ENCODE measurements around the gene MACF1. TPM values are rescaled to one million over a fixed set of nuclear protein-coding genes. Genes with fewer than 3 reads are reported as not detected.
"Not testable (repeated sequence)": the region's sequence is repeated elsewhere in the genome, so short reads cannot be mapped to it uniquely, and the experiment has no call there.

MACF1 gene
- total and polyA plus RNA-seq, 5 donors from 2014 or later = 21.8 to 431 (median 26.2) TPM

- Mint-ChIP-seq H3K27me3 (no peaks in the 10 kb centered on the region), H3K4me3 (no peak overlapping the region), H3K27ac (no peak overlapping the region), H3K36me3 (peaks cover 17% of the 10 kb centered on the region), H3K9me3 (no peaks in the 10 kb centered on the region), H3K4me1 (peaks cover 0 to 2% (median 0%) of the 10 kb centered on the region in 4 donors)
- no peak for DNase-seq
- no peaks in the 10 kb centered on the region for H3K27me3 ChIP-seq (ENCODE audit: control insufficient read depth, insufficient read depth, low read length)
- no peak for ATAC-seq (ENCODE audit: low read depth in 2 of 2)
- H3K4me1 ChIP-seq (ENCODE audit: control insufficient read depth, insufficient read depth, low read length, poor library complexity, severe bottlenecking) = peaks cover 3% of the 10 kb centered on the region
- H3K4me3 ChIP-seq (ENCODE audit: low read depth, low read length) = no peak overlapping the region
- no peaks in the 10 kb centered on the region for H3K9me3 ChIP-seq (ENCODE audit: control insufficient read depth in 2 of 2, low read length in 2 of 2)
- H3K27ac ChIP-seq (ENCODE audit: insufficient read depth, low read length, poor library complexity, severe bottlenecking) = no peak overlapping the region
- peaks cover 3% of the 10 kb centered on the region for H3K36me3 ChIP-seq (ENCODE audit: control insufficient read depth, insufficient read depth, low read length)
These were observed 322.1 kb downstream of the MACF1 start for GRCh38 chr1:39526466-39527189.

DNA sequence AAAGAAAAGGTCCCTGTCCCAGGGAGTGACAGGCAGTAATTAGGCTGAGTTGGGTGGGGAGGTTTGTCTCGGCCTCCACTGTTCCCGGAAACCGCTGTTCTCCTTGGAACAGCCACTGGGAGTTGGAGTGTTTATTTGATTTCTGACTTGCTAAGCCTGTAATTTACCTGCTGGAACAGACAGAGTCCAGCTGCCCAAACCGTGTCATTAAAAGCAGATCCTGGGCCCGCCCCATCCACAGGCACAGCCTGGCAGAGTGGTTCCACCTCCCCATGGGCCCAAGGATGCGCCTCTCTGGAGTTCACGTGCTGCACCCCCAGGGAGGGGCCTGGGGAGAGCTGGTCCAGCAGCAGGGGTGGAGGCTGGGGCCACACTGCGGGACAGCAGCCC lies 322.7 kb downstream of the MACF1 start:
- DNase-seq; H3K27ac ChIP-seq (ENCODE audit: insufficient read depth, low read length, poor library complexity, severe bottlenecking); H3K36me3 ChIP-seq (ENCODE audit: control insufficient read depth, insufficient read depth, low read length); ATAC-seq (ENCODE audit: low read depth in 2 of 2); H3K4me3 ChIP-seq (ENCODE audit: low read depth, low read length); H3K27me3 Mint-ChIP-seq; H3K4me1 Mint-ChIP-seq; H3K9me3 ChIP-seq (ENCODE audit: control insufficient read depth in 2 of 2, low read length in 2 of 2); H3K9me3 Mint-ChIP-seq; H3K4me3 Mint-ChIP-seq; H3K4me1 ChIP-seq (ENCODE audit: control insufficient read depth, insufficient read depth, low read length, poor library complexity, severe bottlenecking); H3K27me3 ChIP-seq (ENCODE audit: control insufficient read depth, insufficient read depth, low read length): not testable (repeated sequence)
- Mint-ChIP-seq H3K27ac (peak overlapping the region in 1 of 3 donors; percentile 14), H3K36me3 (peaks cover 21% of the 10 kb centered on the region)

DNA sequence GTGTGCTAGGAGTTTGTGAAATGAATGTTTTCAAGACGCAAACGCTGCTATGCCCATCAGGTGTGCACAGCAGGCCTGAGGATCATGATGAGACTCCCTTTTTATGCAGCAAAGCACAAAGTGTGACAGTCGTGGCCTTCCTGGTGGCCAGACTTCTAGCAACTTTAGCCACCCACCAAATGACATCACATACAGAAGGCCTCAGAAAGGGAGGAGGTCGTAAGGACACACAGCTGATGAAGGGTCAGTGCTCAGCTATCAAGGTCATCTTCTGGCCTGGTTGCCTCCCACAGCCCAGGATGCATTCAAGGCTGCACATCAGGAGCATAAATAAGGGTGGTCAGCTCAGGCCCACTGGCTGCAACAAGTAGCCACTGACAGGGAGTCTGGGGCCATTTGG lies 323.6 kb downstream of the MACF1 start:
- Mint-ChIP-seq H3K9me3 (no peaks in the 10 kb centered on the region), H3K4me3 (no peak overlapping the region), H3K36me3 (peaks cover 23% of the 10 kb centered on the region), H3K27me3 (no peaks in the 10 kb centered on the region), H3K27ac (peak overlapping the region in 1 of 3 donors; percentile 71), H3K4me1 (peaks cover 0 to 2% (median 0%) of the 10 kb centered on the region in 4 donors)
- H3K27ac ChIP-seq (ENCODE audit: insufficient read depth, low read length, poor library complexity, severe bottlenecking) = no peak overlapping the region
- no peaks in the 10 kb centered on the region for H3K27me3 ChIP-seq (ENCODE audit: control insufficient read depth, insufficient read depth, low read length)
- no peak for ATAC-seq (ENCODE audit: low read depth in 2 of 2)
- no peak overlapping the region for H3K4me3 ChIP-seq (ENCODE audit: low read depth, low read length)
- H3K9me3 ChIP-seq (ENCODE audit: control insufficient read depth in 2 of 2, low read length in 2 of 2) = no peaks in the 10 kb centered on the region
- DNase-seq = no peak
- peaks cover 3% of the 10 kb centered on the region for H3K36me3 ChIP-seq (ENCODE audit: control insufficient read depth, insufficient read depth, low read length)
- H3K4me1 ChIP-seq (ENCODE audit: control insufficient read depth, insufficient read depth, low read length, poor library complexity, severe bottlenecking) = peaks cover 3% of the 10 kb centered on the region

DNA sequence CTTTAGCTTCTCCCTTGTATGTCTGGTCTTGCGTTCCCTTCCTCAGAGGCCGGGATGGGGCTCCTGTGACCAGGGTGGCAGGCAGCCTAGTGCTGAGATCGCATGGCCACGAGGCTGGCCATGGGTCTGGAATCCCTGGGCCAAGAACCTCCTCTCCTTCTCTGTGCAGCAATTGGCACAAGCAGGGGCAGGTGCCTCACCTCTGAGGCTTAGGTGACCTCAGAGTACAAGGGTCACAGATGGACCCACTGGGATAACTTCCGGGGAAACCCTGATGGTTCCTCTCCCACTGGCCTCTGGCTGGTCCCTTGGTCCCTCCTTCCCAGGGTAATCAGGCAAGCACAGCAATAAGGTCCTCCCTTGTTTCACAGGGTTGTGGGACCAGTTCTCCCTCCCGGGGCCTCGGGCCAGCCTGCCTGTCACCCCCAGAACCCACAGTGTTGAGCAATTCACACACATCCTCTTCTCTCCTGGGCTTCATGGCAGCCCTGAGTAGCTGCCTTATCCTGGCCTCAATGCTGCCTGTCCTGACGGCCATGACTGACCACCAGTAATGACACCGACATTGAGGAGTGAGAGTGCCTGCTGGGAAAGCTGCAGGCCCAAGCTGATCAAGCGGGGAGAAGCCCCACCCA lies 325.5 kb downstream of the MACF1 start:
- Mint-ChIP-seq H3K9me3 (no peaks in the 10 kb centered on the region), H3K27ac (peak overlapping the region in 2 of 3 donors; percentile 42 to 64), H3K27me3 (no peaks in the 10 kb centered on the region), H3K4me3 (no peak overlapping the region), H3K4me1 (peaks cover 0 to 2% (median 0%) of the 10 kb centered on the region in 4 donors), H3K36me3 (peaks cover 25% of the 10 kb centered on the region)
- no peak for ATAC-seq (ENCODE audit: low read depth in 2 of 2)
- no peak overlapping the region for H3K27ac ChIP-seq (ENCODE audit: insufficient read depth, low read length, poor library complexity, severe bottlenecking)
- H3K36me3 ChIP-seq (ENCODE audit: control insufficient read depth, insufficient read depth, low read length) = peaks cover 4% of the 10 kb centered on the region
- DNase-seq = no peak
- no peaks in the 10 kb centered on the region for H3K9me3 ChIP-seq (ENCODE audit: control insufficient read depth in 2 of 2, low read length in 2 of 2)
- peaks cover 3% of the 10 kb centered on the region for H3K4me1 ChIP-seq (ENCODE audit: control insufficient read depth, insufficient read depth, low read length, poor library complexity, severe bottlenecking)
- H3K4me3 ChIP-seq (ENCODE audit: low read depth, low read length) = no peak overlapping the region
- H3K27me3 ChIP-seq (ENCODE audit: control insufficient read depth, insufficient read depth, low read length) = no peaks in the 10 kb centered on the region

- no peak overlapping the region for H3K4me3 Mint-ChIP-seq
- no peak overlapping the region for H3K27ac Mint-ChIP-seq
- ATAC-seq (ENCODE audit: low read depth in 2 of 2) (no peak), DNase-seq (no peak)
- H3K4me1 Mint-ChIP-seq = peaks cover 0 to 2% (median 0%) of the 10 kb centered on the region in 4 donors
- H3K9me3 Mint-ChIP-seq = no peaks in the 10 kb centered on the region
- H3K4me3 ChIP-seq (ENCODE audit: low read depth, low read length) = no peak overlapping the region
- peaks cover 4% of the 10 kb centered on the region for H3K36me3 ChIP-seq (ENCODE audit: control insufficient read depth, insufficient read depth, low read length)
- H3K36me3 Mint-ChIP-seq = peaks cover 29% of the 10 kb centered on the region
- no peaks in the 10 kb centered on the region for H3K9me3 ChIP-seq (ENCODE audit: control insufficient read depth in 2 of 2, low read length in 2 of 2)
- H3K4me1 ChIP-seq (ENCODE audit: control insufficient read depth, insufficient read depth, low read length, poor library complexity, severe bottlenecking) = no peaks in the 10 kb centered on the region
- H3K27me3 ChIP-seq (ENCODE audit: control insufficient read depth, insufficient read depth, low read length) = no peaks in the 10 kb centered on the region
- no peaks in the 10 kb centered on the region for H3K27me3 Mint-ChIP-seq
- H3K27ac ChIP-seq (ENCODE audit: insufficient read depth, low read length, poor library complexity, severe bottlenecking) = no peak overlapping the region
These were observed 327.0 kb downstream of the MACF1 start for GRCh38 chr1:39531526-39531925.

GRCh38 chr1:39533442-39533841 lies 328.9 kb downstream of the MACF1 start:
- H3K4me3 ChIP-seq (ENCODE audit: low read depth, low read length) = no peak overlapping the region
- no peak for DNase-seq
- peaks cover 4% of the 10 kb centered on the region for H3K36me3 ChIP-seq (ENCODE audit: control insufficient read depth, insufficient read depth, low read length)
- H3K4me3 Mint-ChIP-seq = no peak overlapping the region
- no peak overlapping the region for H3K27ac Mint-ChIP-seq
- H3K4me1 ChIP-seq (ENCODE audit: control insufficient read depth, insufficient read depth, low read length, poor library complexity, severe bottlenecking) = no peaks in the 10 kb centered on the region
- peaks cover 25% of the 10 kb centered on the region for H3K36me3 Mint-ChIP-seq
- H3K27me3 ChIP-seq (ENCODE audit: control insufficient read depth, insufficient read depth, low read length) = no peaks in the 10 kb centered on the region
- H3K27me3 Mint-ChIP-seq = no peaks in the 10 kb centered on the region
- ATAC-seq (ENCODE audit: low read depth in 2 of 2) = no peak
- H3K9me3 ChIP-seq (ENCODE audit: control insufficient read depth in 2 of 2, low read length in 2 of 2) = no peaks in the 10 kb centered on the region
- peaks cover 0 to 2% (median 0%) of the 10 kb centered on the region in 4 donors for H3K4me1 Mint-ChIP-seq
- H3K27ac ChIP-seq (ENCODE audit: insufficient read depth, low read length, poor library complexity, severe bottlenecking) = no peak overlapping the region
- H3K9me3 Mint-ChIP-seq = no peaks in the 10 kb centered on the region

Other genes starting within 250 kb of the MACF1 start
- gene AKIRIN1, start 213.4 kb upstream of the MACF1 start, total RNA-seq = 97.9 TPM
- gene AKIRIN1, start 213.4 kb upstream of the MACF1 start, polyA plus RNA-seq = 100 to 1,000 TPM in 2 of 4 donors, 10 to 100 TPM in 2; 99.4 to 109 (median 103) TPM
- gene NDUFS5, start 178.3 kb upstream of the MACF1 start, total RNA-seq = 101 TPM
- 100 to 1,000 TPM; 612 to 867 (median 641) TPM for gene NDUFS5, start 178.3 kb upstream of the MACF1 start, polyA plus RNA-seq

All from CD4-positive, CD25-positive, alpha-beta regulatory T cell (primary cell).